ENCODE data around the gene PYGO2.

Gene PYGO2

DNA sequence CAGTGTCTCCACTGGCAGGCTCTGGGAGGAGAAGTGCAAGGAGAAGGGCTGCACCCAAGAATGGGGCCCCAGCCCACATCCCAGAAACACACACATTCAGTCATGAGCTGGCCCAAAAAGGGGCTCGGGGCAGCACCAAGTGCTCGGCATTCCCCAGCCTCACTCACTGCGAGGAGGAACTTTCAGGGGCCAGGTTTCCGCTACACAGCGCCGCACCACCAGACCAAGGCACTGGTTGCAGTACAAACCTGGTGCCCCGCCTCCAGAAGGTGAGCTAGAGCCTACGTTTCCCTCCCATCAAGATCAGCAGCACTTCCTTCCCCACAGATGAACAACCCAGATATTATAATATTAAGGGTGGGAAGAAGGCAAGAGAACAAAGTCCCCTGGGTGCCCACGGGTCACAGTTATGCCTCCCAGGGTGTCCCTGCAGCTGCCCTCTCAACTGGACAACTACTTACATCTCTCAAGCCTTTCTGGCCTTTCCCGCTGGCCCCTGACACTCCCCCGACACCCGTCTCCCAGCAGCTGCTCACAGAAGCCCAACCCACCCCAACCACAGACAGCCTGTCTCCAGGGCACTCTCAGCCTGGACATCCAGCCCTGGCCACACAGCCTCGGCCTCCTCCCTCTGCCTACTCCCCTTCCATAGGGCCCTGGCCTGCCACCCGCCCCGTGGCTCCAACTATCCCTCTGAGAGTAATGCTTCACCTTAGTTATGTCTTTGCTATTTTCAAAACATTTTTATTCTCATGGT is 9.5 kb downstream of the PYGO2 start:
- DNase-seq, result no peak

DNA sequence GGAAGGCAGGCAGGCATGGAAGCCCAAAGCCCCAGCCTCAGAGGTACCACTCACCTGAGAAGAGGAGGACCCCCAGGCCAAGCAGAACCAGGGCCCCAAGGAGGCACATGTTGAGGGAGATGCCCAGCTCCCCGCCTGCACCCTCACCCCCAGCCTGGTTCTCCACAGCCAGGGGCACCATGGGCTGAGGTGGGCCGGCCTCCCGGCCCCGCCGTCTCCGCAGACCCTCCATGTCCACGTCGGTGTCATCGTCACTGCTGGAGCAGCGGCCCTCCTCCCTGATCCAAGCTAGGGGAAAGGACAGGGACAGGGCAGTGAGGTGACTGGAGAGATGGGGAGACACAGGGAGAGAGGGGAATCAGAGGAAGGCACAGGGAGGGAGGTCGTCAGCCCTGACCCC is 13.5 kb downstream of the PYGO2 start:
- no peak for DNase-seq
- in situ Hi-C loops (cut with MboI; ENCODE audit: low pct_unique_long_range_greater_than_20kb, low sequenced_read_pairs), result no loop called here

More for the DNA sequence above, 9.5 kb downstream of the PYGO2 start:
- in situ Hi-C loops (cut with MboI; ENCODE audit: low pct_unique_long_range_greater_than_20kb, low sequenced_read_pairs), result no loop called here

DNA sequence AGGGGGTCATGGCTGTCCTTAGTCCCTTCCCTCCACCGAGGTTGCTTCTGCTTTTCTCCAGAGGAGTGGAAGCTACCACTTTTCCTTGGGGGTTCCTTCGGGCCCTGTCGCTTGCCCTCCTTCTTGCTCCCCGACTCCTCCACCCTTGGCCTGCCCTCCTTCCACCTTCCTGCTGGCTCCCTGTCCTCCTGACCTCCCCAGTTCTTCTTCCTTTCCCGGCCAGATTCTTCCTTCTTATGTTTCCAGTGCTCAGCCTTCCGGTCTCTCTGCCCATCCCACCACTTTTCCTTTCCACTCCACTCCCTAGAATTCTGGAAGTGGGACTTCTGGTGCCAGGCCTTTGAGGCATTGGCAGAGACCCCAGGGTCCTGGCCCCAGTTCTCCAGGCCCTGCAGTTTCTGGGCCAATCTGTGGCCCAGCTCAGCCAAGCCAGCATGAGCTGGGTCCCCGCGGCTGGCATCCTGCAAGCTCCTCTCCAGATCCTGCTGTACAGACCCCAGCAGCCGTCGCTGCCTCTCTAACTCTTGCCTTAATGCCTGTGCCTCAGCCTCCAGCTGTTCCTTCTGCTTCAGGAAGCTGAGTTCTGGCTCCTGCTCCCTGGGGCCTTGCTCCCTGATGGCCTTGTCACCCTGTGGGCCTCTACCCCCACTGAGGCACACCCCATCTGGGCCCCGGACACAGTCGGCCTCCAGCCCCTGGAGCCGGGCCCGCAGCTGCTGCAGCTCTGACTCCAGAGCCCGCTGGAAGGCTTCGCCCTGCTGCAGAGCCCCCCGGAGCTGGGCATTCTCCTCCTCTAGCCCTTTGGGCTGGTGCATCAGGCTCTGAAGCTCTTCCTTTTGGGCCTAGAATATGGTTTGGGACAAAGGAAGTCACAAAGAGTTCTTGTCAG is 15.4 kb downstream of the PYGO2 start:
- in situ Hi-C loops (cut with MboI; ENCODE audit: low pct_unique_long_range_greater_than_20kb, low sequenced_read_pairs), result no loop called here

DNA sequence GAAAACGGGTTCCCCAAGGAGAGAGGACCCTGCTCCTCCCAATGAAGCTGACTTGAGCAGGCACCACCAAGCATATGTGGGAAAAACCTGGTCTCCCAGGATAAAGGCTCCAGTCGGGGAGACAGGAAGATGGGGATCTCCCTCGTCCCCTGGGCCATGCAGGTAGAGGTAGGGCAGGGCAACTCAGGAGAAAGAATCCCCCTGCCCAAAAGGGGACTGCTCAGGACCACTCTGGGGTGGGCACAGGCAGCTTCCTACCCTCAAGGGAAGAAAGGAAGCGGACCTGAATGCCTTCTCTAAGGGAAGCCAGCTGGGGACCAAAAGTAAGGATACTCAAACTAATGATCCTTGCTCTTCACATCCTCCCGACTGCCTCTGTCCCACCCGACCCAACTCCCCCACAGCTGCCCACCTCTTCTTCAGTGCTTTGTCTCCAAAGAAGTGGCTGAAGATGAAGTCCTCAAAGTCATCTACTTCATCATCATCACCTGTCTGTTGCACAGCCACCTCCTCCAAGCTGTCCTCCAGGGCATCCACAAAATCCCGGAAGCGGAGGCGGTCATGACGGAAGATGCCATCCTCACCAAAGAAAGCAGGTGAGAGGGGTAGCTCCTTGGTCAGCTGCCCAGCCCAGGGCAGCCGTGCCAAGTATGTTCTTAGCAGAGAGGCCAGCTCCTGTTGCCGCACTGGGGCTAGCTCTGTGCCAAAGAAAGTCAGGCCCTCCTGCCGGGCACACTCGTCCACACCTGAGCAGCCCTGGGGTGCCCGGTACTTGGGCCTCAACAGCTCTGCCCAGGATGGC is 16.2 kb downstream of the PYGO2 start:
- in situ Hi-C loops (cut with MboI; ENCODE audit: low pct_unique_long_range_greater_than_20kb, low sequenced_read_pairs), result no loop called here

More for the DNA sequence above, 15.4 kb downstream of the PYGO2 start:
- no peak for DNase-seq

DNA sequence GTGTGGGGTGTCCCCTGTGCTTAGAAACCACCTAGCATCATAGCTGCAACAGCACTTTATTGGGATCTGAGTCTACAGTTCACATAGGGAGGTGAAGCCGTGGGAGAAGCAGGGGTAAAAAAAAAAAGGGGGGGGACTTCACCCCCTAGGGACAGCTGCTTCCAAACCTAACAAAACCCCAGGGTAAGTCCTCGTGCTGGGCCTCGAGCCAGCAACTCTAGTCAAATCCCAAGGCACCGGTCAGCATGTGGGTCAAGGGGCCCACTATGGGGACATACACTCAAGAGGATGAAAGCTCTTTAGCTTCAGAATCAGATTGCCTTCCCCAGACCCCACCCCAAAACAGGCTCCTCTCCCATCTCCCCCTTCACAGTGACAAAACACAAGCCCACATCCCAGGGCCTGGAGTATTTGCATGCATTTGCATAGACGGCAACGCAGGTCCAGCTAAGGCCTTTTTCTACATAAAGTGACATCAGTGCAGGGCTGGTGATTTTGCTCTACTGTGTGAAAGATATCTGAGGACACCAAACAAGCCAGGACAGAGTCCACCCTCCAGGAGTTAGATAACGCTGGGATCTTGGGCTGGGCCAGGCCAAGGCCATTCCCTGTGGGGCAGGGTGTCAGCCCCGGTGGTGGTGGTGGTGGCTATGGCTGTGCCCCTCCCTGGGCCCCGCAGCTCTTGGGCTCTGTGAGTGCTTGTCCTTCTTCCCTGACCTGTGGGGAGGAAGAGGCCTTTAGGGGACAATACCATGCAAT is 17.0 kb downstream of the PYGO2 start:
- DNase-seq, result no peak

More for the DNA sequence above, 16.2 kb downstream of the PYGO2 start:
- DNase-seq, result no peak

DNA sequence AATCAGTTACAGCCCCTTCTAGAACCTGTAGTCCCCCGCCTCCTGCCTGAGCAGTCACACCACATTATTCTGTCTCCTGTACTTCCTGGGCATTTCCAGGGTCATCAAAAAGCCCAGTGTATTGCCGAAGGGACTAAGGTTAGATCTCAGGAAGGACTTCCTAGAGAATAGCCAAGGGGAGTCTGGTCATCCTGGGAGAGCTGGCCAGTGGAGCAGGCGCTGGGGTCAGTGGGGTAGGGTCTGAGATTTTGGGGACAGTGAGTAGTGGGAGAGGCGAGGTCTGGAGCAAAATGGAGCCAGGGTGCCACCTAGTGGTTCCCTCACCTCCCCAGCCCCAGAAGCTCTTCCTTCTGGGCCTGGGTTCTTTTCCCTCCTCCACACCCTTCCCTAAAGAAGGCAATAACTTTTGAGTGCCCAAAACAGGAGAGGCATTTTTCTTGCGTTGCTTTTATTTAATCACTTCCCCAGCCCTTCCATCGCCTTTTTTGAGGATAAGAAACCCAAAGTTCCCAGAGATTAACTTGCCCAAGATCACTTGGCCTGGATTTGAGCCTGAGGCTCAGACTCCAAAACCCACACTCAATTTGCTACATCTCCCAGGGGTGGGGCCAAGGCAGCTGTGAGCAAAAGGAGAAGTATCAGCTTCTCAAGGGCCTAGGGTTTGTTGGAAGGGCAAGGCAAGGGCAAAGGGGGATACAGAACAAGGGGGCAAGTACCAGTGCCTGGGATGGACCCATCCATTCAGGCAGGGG is 17.8 kb downstream of the PYGO2 start:
- DNase-seq, result peak; percentile 81
- in situ Hi-C loops (cut with MboI; ENCODE audit: low pct_unique_long_range_greater_than_20kb, low sequenced_read_pairs), result no loop called here

More for the DNA sequence above, 17.0 kb downstream of the PYGO2 start:
- in situ Hi-C loops (cut with MboI; ENCODE audit: low pct_unique_long_range_greater_than_20kb, low sequenced_read_pairs), result no loop called here

DNA sequence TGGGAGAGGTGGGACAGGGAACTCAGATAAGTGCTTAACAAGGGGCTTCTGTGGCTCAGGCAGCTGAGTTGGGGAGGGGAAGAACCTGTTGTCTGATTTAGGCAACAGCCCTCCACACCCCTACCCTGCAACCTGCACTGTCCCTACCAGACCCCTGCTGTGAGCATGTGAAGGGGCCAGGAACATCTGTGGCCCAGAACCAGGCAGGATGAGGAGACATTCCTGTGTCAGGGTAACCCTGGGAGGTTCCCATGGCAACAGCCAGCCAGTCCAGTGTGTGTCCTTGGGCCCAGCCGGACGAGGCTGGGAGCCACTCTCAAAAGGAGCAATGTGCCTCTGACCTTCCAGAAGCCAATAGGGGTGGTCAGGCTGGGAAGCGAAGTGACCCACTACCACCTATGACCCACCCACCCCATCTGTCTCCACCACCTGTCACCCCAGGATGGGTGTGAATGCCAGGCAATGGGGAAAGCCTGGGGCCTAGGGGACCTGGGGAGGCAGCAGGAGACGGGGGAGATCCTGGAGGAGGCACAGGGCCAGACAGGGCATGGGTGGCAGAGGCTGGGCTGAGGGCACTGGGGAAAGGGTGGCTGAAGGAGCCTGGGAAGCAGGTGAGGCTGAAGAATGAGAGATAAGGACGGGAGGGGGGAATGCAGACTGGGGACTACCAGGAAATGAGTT is 20.1 kb downstream of the PYGO2 start:
- no peak for DNase-seq

DNA sequence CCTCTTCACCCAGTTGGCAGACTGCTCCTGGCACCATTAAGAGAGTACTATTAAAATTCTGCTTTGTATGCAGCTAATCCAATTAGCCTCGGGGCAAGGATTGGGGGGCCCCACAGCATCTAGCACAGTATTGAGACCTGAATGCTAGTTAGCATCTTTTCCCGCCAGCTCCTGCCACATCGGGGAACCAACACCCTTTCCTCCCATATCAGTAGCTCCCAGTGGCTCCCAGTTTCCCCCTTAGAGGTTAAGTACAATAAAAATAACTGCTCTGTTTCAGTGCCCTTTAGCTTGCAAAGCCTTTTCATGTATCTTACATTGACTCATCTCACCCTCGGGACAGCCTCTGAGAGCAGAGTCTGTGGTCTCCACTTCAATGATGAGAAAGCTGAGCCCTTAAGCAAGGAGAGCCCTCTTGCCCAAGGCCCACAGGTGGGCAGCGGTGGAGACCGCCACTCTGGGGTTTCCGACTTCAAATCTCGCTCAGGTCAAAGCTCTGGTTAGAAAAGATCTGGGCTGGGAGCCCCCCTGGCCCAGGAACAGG is 20.9 kb downstream of the PYGO2 start:
- in situ Hi-C loops (cut with MboI; ENCODE audit: low pct_unique_long_range_greater_than_20kb, low sequenced_read_pairs), result no loop called here

More for the DNA sequence above, 20.1 kb downstream of the PYGO2 start:
- in situ Hi-C loops (cut with MboI; ENCODE audit: low pct_unique_long_range_greater_than_20kb, low sequenced_read_pairs), result no loop called here

DNA sequence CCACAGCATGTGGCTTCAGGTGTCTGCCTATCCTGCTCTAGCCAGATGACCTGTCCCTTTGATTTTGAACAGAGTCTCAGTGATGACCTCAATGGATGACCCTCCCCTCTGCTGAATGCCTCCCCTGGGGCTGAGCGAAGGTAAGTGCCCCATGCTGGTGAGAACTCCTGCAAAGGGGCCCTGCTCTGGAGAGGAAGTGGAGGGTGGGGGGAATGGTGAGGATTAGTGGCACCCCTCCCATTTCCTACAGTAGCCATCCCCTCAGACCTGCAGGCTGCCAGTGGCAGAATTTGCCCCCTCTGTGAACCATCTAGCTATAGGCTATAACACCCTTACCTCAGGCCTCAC is 21.4 kb downstream of the PYGO2 start:
- DNase-seq, result no peak
- in situ Hi-C loops (cut with MboI; ENCODE audit: low pct_unique_long_range_greater_than_20kb, low sequenced_read_pairs), result no loop called here

More for the DNA sequence above, 20.9 kb downstream of the PYGO2 start:
- no peak for DNase-seq

DNA sequence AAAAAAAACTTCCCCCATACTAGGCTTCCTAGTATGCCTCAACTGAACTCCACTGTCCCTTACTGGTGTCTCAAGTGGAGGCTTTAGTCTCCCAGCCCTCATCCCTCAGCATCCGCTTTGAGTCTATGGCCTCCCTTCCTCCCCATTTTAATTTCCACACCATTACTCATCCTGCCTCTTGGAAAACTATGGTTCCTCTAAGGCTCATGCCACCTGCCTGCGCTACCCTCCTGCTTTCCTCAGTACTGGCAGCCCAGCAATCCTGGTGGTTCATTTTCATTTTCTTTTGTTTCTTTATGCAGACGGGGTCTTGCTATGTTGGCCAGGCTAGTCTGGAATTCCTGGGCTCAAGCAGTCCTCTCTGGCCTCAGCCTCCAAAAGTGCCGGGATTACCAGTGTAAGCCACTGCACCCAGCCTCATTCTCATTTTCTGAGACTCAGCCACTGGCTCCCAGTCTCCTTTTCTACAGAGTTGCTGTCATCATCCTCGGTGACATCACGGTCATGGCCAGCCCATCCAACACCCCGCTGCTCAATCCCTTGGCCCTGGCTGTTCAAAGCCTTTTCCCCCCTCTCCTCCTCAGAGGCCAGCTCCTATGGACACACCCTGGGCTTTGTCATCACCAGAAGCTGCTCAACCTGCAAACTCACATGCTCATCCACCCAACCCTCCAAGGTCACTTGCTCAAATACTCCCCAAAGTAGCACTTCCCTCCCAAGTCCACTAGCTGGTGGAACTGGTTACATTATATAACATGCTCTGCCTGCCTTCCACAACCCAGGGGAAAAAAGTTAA is 22.8 kb downstream of the PYGO2 start:
- no peak for DNase-seq
- in situ Hi-C loops (cut with MboI; ENCODE audit: low pct_unique_long_range_greater_than_20kb, low sequenced_read_pairs), result no loop called here

DNA sequence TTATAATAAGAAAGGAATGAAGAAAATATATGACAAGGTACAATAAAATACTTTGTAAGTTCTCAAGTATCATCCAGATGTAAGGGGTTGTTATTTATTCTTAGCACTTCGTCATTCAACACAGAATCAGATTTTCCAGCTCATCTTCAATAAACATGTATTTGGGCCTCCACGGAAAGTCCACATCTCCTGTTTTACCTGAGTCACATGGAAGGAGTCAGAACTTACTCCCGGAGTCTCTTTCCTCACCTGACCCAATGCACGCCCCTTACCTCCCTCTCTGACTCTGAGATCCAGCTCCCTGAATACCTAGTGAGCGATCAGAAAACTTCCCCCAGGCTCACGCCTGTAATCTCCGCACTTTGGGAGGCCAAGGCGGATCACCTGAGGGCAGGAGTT is 23.6 kb downstream of the PYGO2 start:
- in situ Hi-C loops (cut with MboI; ENCODE audit: low pct_unique_long_range_greater_than_20kb, low sequenced_read_pairs), result no loop called here
- no peak for DNase-seq

DNA sequence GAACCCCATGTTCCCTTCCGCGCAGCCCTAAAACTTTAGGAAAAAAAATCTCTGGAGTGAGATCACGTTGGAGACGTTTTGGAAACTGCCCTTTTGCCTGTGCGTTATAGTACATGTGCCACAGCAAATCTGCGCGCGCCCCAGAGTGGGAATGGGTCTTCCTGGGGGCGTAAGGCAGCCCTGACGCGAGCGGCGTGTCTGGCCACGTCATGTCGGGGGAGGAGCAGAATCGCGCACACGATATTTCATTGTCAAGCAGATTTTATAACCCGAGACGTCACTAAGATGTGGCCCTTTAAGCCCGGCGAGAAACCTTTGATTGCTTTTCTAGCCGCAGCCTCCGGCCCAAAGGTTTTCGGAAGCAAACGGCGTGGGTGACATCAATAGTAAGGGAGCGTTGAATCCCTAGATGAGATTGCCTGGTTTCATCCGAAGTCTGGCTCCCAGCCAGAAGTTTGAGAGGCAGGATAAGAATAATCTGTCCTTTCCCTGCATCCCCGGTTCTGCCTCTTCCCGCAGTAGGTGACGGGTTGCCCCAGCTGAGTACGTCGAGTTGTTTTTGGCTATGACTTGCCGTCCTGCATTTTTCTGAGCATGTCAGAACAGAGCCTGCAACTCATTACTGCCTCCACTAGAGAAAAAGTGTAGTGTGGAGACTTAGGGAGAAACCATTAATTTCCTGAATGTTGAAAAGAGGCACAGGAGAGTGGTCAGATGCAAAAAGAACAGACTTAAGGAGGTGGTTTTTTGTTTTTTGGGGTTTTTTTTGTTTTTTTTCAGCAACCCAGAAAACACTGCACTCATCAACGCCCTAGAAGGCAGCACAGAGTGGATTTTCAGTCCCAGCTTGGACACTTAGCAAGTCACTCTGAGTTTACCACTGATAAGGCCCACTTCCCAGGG is 24.2 kb downstream of the PYGO2 start:
- in situ Hi-C loops (cut with MboI; ENCODE audit: low pct_unique_long_range_greater_than_20kb, low sequenced_read_pairs), result no loop called here
- peak; percentile 95 for DNase-seq

DNA sequence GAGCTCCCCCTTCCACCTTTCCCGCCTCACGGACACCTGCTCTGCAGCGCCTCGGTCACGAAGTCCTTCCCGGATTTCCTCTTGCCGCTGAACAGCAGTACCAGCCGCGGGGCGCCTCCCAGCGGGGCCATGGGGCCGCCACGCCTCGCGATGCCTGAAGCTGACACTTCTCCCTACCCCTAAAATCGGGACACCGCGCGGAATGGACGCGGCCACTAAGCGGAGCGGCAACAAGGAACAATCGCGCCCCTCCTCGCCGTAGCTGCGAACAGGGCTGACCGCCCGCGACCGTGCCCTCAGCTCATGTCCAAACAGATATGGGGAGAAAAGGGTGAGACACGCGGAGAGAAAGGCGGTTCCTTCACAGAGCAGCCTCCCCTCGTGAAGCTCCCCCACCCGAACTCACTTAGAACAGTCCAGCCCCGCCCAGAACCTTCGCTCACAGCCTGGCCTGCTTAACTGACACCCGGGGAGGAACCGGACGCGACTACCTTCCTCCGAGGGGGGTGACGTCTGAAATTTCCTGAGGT is 25.0 kb downstream of the PYGO2 start, which contains the start of gene PMVK:
TSS of gene PMVK (minus strand) at position 165 of the 530 bp plus-strand sequence. CDS start at position 131, 34 bp downstream.
- in situ Hi-C loops (cut with MboI; ENCODE audit: low pct_unique_long_range_greater_than_20kb, low sequenced_read_pairs), result no loop called here
- DNase-seq, result peak; percentile 97

DNA sequence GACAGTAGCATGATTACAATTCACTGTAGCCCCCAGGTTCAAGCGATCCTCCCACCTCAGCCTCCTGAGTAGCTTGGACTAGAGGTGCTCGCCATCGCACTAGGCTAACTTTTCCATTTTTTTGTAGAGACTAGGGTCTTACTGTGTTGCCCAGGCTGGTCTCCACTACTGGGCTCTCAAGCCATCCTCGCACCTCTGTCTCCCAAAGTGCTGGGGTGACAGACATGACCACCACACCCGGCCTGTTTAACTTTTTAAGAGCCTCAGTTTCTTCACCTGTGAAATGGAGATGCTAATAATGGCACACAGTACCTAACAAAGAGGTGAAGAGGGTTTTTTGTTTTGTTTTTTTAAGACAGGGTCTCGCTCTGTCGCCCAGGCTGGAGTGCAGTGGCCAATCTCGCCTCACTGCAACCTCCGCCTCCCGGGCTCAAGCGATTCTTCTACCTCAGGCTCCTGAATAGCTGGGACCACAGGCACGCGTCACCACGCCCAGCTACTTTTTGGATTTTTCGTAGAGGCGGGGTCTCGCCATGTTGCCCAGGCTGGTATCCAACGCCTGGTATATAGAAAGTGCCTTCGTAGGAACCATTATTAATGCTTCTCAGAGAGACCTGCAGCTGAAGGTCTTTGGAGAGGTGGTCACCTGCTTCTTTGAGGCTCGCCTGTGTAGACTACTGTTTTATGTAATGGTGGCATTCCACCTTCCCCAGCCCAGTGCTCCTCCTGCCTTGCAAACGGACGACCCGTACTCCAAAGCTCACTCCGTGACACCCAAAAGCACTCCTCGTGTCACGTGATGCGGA is 25.6 kb downstream of the PYGO2 start:
- no peak for DNase-seq
- in situ Hi-C loops (cut with MboI; ENCODE audit: low pct_unique_long_range_greater_than_20kb, low sequenced_read_pairs), result no loop called here
